K562 (cell line): ENCODE measurements around the gene PIK3CA. TPM values are rescaled to one million over a fixed set of nuclear protein-coding genes. Genes with fewer than 3 reads are reported as not detected.

Experiments used
- ATF1 ChIP-seq, 2 experiments: fragments of 450-650 bp in 1 of 2; IDR thresholded peaks; 2 replicates each; pipeline ENCODE4 v1.6.1; 2016; ENCODE audit warnings: missing compliant biosample characterization in 1 of 2, missing genetic modification characterization in 1 of 2
- ETV1 ChIP-seq: fragments of 450-650 bp; conservative IDR thresholded peaks from 2 replicates; pipeline ENCODE4 v1.6.1; 2016; ENCODE audit warnings: missing genetic modification characterization, control low read depth, low read depth, missing compliant biosample characterization
- FOXJ2 ChIP-seq: fragments of 200-800 bp; sonication (Bioruptor generic); IDR thresholded peaks from 2 replicates; pipeline ENCODE4 v1.6.1; 2016; ENCODE audit warnings: missing genetic modification characterization, missing compliant biosample characterization
- IRF9 ChIP-seq: fragments of 450-650 bp; IDR thresholded peaks from 2 replicates; pipeline ENCODE4 v1.6.1; 2016; ENCODE audit warnings: missing biosample characterization, missing genetic modification characterization
- KAT8 ChIP-seq: fragments of 450-650 bp; IDR thresholded peaks from 2 replicates; pipeline ENCODE4 v1.6.1; 2016; ENCODE audit warnings: low read depth, mild to moderate bottlenecking
- MECOM ChIP-seq: fragments of 250-450 bp; sonication (Bioruptor Pico); IDR thresholded peaks from 2 replicates; pipeline ENCODE4 v1.8.0; 2022; ENCODE audit warnings: inconsistent platforms
- MEIS2 ChIP-seq: fragments of 450-650 bp; IDR thresholded peaks from 2 replicates; pipeline ENCODE4 v1.6.1; 2014; ENCODE audit warnings: mild to moderate bottlenecking; ENCODE audit not compliant: partially characterized antibody
- NFE2L1 ChIP-seq: fragments of 450-650 bp; IDR thresholded peaks from 2 replicates; pipeline ENCODE4 v1.6.1; 2016; ENCODE audit warnings: missing genetic modification characterization, low read depth, mild to moderate bottlenecking, missing compliant biosample characterization, moderate library complexity, borderline replicate concordance
- PPARD ChIP-seq: fragments of 250-450 bp; sonication (Bioruptor Pico); IDR thresholded peaks from 2 replicates; pipeline ENCODE4 v1.8.0; 2022; ENCODE audit warnings: inconsistent platforms, mild to moderate bottlenecking, moderate library complexity
- SMAD1 ChIP-seq: fragments of 150-350 bp; IDR thresholded peaks from 2 replicates; pipeline ENCODE4 v1.6.1; 2014; ENCODE audit warnings: low read length, low read depth; ENCODE audit not compliant: partially characterized antibody
- SMARCE1 ChIP-seq: fragments of 450-650 bp; IDR thresholded peaks from 2 replicates; pipeline ENCODE4 v1.7.1; 2016; ENCODE audit warnings: mild to moderate bottlenecking
- VEZF1 ChIP-seq: fragments of 200-800 bp; sonication (Bioruptor generic); IDR thresholded peaks from 2 replicates; pipeline ENCODE4 v1.6.1; 2017; ENCODE audit warnings: missing genetic modification characterization, missing compliant biosample characterization
- ZEB2 ChIP-seq: fragments of 450-650 bp; IDR thresholded peaks from 2 replicates; pipeline ENCODE4 v1.6.1; 2016
- ZNF217 ChIP-seq: sonication (generic); formaldehyde crosslinking; IDR thresholded peaks from 2 replicates; pipeline ENCODE4 v1.8.0; 2022; ENCODE audit warnings: mild to moderate bottlenecking, missing genetic modification reagents
- ZNF316 ChIP-seq: fragments of 450-650 bp; IDR thresholded peaks from 2 replicates; pipeline ENCODE4 v1.6.1; 2016
- polyA plus RNA-seq, 8 experiments: library from polyadenylated mRNA; depleted of rRNA in 4 of 8; stranded (reverse) in 5 of 8; unstranded in 3 of 8; fragments of >200 nt; fragmentation: Nextera tagmentation in 2 of 8; fragmentation: Illumina TruSeq in 1 of 8; extraction: Ambion mirVana in 2 of 8; extraction: Trizol in 1 of 8; gene quantifications; 2 replicates each; pipeline versions ENCODE4 v1.2.1 to v1.2.3, GENCODE V29; 2011 to 2014; ENCODE audit warnings: inconsistent platforms in 1 of 8, missing spikeins in 1 of 8
- total RNA-seq, 7 experiments: library from RNA; depleted of rRNA in 6 of 7; stranded (reverse); fragments of >200 nt in 6 of 7; fragmentation: Illumina TruSeq in 2 of 7; extraction: Trizol in 2 of 7; gene quantifications; 2 replicates each; pipeline versions ENCODE4 v1.2.1 to v1.2.3, GENCODE V29; 2011 to 2021; ENCODE audit warnings: low replicate concordance in 1 of 7
- TF ChIP-seq, protein P1 (sequence below): fragments of 200-600 bp; sonication (generic); IDR thresholded peaks from one replicate; pipeline ENCODE4 v1.6.1; 2012; ENCODE audit warnings: mild to moderate bottlenecking, low read depth, low read length, inconsistent platforms

PIK3CA gene
- total and polyA plus RNA-seq, 9 of the 15 experiments (the other 6 are each of a cell fraction or from before 2014, with no cell fraction given), result 3.8 to 19.4 (median 10.8) TPM

GRCh38 chr3:179288845-179289244 is 140.7 kb downstream of the PIK3CA start (continued):
- TF ChIP-seq, protein P1, sequence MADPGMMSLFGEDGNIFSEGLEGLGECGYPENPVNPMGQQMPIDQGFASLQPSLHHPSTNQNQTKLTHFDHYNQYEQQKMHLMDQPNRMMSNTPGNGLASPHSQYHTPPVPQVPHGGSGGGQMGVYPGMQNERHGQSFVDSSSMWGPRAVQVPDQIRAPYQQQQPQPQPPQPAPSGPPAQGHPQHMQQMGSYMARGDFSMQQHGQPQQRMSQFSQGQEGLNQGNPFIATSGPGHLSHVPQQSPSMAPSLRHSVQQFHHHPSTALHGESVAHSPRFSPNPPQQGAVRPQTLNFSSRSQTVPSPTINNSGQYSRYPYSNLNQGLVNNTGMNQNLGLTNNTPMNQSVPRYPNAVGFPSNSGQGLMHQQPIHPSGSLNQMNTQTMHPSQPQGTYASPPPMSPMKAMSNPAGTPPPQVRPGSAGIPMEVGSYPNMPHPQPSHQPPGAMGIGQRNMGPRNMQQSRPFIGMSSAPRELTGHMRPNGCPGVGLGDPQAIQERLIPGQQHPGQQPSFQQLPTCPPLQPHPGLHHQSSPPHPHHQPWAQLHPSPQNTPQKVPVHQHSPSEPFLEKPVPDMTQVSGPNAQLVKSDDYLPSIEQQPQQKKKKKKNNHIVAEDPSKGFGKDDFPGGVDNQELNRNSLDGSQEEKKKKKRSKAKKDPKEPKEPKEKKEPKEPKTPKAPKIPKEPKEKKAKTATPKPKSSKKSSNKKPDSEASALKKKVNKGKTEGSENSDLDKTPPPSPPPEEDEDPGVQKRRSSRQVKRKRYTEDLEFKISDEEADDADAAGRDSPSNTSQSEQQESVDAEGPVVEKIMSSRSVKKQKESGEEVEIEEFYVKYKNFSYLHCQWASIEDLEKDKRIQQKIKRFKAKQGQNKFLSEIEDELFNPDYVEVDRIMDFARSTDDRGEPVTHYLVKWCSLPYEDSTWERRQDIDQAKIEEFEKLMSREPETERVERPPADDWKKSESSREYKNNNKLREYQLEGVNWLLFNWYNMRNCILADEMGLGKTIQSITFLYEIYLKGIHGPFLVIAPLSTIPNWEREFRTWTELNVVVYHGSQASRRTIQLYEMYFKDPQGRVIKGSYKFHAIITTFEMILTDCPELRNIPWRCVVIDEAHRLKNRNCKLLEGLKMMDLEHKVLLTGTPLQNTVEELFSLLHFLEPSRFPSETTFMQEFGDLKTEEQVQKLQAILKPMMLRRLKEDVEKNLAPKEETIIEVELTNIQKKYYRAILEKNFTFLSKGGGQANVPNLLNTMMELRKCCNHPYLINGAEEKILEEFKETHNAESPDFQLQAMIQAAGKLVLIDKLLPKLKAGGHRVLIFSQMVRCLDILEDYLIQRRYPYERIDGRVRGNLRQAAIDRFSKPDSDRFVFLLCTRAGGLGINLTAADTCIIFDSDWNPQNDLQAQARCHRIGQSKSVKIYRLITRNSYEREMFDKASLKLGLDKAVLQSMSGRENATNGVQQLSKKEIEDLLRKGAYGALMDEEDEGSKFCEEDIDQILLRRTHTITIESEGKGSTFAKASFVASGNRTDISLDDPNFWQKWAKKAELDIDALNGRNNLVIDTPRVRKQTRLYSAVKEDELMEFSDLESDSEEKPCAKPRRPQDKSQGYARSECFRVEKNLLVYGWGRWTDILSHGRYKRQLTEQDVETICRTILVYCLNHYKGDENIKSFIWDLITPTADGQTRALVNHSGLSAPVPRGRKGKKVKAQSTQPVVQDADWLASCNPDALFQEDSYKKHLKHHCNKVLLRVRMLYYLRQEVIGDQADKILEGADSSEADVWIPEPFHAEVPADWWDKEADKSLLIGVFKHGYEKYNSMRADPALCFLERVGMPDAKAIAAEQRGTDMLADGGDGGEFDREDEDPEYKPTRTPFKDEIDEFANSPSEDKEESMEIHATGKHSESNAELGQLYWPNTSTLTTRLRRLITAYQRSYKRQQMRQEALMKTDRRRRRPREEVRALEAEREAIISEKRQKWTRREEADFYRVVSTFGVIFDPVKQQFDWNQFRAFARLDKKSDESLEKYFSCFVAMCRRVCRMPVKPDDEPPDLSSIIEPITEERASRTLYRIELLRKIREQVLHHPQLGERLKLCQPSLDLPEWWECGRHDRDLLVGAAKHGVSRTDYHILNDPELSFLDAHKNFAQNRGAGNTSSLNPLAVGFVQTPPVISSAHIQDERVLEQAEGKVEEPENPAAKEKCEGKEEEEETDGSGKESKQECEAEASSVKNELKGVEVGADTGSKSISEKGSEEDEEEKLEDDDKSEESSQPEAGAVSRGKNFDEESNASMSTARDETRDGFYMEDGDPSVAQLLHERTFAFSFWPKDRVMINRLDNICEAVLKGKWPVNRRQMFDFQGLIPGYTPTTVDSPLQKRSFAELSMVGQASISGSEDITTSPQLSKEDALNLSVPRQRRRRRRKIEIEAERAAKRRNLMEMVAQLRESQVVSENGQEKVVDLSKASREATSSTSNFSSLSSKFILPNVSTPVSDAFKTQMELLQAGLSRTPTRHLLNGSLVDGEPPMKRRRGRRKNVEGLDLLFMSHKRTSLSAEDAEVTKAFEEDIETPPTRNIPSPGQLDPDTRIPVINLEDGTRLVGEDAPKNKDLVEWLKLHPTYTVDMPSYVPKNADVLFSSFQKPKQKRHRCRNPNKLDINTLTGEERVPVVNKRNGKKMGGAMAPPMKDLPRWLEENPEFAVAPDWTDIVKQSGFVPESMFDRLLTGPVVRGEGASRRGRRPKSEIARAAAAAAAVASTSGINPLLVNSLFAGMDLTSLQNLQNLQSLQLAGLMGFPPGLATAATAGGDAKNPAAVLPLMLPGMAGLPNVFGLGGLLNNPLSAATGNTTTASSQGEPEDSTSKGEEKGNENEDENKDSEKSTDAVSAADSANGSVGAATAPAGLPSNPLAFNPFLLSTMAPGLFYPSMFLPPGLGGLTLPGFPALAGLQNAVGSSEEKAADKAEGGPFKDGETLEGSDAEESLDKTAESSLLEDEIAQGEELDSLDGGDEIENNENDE, result no peak
- no peak for TF ChIP-seq KAT8
- TF ChIP-seq PPARD (CRISPR knock-in tag), result no peak
- TF ChIP-seq MEIS2, result peak; percentile 87
- TF ChIP-seq NFE2L1, result 0 out of 2 replicates have a peak, but pooled peaks have one; percentile 51
- TF ChIP-seq SMAD1, result no peak
- TF ChIP-seq ETV1 (tag), result peak; percentile 47; the same call in 1 of the 2 replicates
- peak; percentile 29; the same call in 1 of the 2 replicates for TF ChIP-seq MECOM (CRISPR knock-in tag)
- TF ChIP-seq ZNF217 (CRISPR knock-in tag), result no peak
- TF ChIP-seq IRF9, result 0 out of 2 replicates have a peak, but pooled peaks have one; percentile 19
- TF ChIP-seq ZNF316, result peak; percentile 100
- TF ChIP-seq FOXJ2, result peak; percentile 46; the same call in 1 of the 2 replicates
- TF ChIP-seq SMARCE1, result peak; percentile 41; the same call in 1 of the 2 replicates
- 0 out of 2 replicates have a peak, but pooled peaks have one; percentile 14 for TF ChIP-seq VEZF1 (CRISPR knock-in tag)
- no peak for TF ChIP-seq ATF1 (CRISPR knock-in tag; IDR thresholded peaks at IDR 0.05)
- peak; percentile 27; the same call in 1 of the 2 replicates for TF ChIP-seq ATF1 (tag; IDR thresholded peaks at IDR 0.05)
- TF ChIP-seq ZEB2, result peak; percentile 50
